Activated CD8-positive, alpha-beta memory T cell treated with anti-CD3 and anti-CD28 coated beads, Interleukin-2, amount 50 U/mL, for 1 hour (primary cell): Measurements from ENCODE around the gene SYMPK.
A peak's percentile ranks its signal among the peaks of the same experiment; 100 is the strongest.
"Not testable (repeated sequence)": the region's sequence is repeated elsewhere in the genome, so short reads cannot be mapped to it uniquely, and the experiment has no call there.

Experiments used
- DNase-seq: peaks from one replicate; pipeline ENCODE4 v3.0.0-alpha.2; 2020; ENCODE audit errors: extremely low read depth

Gene SYMPK

DNA sequence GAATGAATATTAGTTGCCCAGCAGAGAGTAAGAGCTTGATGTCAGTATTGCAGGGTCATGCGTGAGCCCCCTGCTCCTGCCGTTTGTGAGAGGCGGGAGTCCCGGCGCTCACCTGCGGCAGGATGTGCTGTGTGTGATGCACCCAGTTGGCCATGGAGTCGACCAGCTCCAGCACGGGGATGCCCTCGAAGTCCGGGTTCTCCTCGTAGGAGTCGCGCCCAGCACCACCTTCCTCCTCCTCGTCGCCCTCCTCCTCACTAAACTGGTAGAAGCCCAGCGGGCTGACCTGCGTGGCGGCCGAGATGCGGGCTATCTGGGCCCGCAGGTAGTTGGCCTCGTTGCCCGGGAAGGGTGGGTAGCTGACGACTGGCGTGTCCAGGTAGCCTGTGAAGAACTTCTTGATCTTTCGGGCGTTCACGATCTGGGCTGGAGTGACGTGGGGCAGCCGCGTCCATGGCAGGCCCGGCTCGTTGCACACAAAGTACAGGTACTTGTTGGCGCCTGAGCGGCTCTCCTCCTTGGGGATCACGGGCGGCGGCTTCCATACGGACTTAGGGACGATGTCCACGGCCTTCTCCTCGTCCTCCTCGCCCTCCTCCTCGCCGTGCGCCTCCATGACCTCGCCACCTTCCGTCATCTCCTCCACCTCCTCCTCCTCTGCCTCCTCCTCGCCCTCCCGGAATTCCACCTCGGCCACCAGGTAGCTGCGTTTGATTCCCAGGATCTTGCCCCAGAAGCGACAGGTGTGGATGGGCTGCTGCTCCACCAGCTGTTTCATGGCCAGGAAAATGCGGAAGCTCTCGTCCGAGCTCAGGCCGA is 58.6 kb downstream of the SYMPK start:
- DNase-seq, result no peak

DNA sequence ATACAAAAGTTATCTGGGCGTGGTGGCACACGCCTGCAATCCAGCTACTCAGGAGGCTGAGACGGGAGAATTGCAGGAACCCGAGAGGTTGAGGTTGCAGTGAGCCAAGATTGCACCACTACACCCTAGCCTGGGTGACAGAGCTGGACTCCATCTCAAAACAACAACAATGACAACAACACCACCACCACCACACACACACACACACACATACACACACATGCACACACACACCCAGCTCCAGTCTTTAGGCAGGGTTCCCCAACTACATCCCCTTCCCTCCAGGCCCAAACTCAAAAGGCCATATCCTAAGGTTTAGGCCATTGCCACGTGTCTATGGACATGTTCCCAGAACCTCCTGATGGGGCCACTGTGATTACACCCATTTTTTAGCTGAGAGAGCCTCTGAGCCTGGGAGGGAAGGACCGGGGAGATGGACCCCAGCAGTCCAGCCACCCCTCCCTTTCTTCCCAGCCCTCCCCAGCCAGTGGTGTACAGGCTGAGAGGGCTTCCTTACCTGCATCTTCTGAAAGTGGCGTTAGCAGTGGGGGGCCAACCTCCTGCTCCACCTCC is 61.3 kb downstream of the SYMPK start:
- DNase-seq, result no peak

DNA sequence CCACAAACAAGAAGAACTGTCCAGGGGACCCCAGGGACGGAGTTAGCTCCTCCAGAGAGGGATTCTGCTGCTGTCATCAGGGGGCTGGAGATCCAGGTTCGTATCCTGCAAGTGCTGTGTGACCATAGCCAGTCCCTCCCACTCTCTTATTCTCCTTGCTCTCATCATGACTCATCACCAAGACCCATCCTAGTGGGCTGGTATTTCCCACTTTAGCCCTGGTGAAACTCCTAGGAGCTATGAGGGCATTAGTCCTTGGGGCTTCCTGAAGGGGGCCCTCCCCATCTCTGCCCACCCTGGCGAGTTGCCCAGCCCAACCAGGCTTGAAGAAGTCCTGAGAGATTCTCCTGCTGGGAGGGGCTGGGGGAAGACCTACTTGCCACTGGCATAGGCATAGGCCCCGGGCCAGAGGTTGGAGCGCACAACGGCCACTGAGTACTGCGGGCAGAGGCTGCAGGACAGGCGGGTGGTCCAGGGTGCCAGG is 62.8 kb downstream of the SYMPK start:
- no peak for DNase-seq

DNA sequence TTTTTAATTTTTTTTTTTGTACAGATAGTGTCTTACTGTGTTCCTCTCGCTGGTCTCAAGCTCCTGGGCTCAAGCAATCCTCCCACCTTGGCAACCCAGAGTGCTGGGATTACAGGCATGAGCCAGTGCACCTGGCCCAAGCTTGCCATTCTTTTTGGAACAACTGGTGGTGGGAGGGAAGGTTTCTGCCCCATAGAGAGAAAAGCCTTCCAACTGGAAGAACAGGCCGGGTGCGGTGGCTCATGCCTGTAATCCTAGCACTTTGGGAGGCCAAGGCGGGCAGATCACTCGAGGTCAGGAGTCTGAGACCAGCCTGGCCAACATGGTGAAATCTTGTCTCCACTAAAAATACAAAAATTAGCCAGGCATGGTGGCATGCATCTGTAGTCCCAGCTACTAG is 63.4 kb downstream of the SYMPK start:
- DNase-seq, result not testable (repeated sequence)

DNA sequence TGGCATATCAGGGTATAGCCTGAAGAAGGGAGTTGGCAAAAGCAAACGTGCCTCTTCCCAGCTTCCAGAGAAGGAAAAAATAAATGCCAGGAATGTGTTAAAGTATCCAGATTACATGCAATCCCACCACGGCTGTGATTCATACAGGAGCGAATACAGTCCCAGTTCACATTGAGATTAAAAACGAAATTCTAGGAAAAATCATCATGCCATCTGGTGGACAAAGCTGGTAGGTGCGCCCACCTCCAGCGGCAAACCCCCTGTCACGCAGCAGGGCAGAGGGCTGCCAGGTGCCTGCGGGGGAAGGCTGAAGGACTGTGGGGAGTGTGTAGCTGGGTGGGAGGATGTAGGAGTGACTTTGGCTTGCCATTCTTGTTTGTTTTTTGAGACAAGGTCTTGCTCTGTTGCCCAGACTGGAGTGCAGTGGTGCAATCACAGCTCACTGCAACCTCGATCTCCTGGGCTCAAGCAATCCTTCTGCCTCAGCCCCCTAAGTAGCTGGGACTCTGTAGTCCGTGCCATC is 63.9 kb downstream of the SYMPK start:
- no peak for DNase-seq

DNA sequence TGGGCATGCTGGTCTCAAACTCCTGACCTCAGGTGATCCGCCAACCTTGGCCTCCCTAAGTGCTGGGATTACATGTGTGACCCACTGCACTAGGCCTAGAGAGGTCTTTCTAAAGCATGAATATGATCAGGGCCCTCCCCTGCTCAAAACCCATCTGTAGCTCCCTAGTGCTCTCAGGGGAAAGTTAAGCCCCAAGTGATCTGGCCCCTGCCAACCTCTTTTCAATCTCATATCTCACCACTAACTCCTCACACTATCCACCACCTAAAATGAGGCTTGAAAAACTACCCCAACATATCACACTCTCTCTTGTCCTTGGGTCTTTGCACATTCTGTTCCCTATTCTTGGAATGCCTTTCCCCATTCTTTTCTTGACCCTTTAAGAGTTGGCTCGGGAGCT is 68.3 kb downstream of the SYMPK start:
- DNase-seq, result no peak

DNA sequence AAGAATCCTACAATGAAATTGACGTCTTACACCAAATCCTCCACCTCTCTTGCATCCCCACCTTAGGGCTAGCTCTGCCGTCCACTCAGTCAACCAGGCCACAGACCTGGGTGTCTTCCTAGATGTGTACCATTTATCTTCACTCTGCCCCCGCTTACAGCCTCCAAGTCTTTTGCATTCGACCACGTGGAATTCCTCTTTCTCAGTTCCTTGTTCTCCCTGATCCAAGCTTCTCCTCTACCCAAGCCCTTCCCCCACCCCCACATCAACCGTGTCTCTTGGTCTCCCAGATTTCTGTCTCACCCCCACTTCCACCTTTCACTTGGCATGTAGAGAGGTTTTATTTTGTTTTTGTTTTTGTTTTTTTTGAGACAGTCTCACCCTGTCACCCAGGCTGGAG is 69.1 kb downstream of the SYMPK start:
- no peak for DNase-seq

DNA sequence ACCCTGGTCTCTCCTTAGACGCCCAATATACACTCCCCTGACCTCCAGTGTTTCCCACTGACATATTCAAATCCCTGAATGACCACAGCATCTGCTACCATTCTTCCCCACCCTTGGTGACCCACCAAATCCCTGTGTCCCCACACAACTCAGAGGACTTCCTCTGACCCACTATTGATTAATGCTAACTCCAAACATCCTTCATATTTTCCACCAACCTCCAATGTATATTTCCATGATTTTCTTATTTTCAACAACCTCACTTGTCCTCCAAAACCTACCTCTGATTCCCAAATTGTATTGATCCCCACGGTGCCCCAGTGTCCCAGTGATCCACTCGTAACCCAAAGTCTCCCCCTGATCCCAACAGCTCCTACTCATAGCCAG is 69.8 kb downstream of the SYMPK start:
- DNase-seq, result no peak

DNA sequence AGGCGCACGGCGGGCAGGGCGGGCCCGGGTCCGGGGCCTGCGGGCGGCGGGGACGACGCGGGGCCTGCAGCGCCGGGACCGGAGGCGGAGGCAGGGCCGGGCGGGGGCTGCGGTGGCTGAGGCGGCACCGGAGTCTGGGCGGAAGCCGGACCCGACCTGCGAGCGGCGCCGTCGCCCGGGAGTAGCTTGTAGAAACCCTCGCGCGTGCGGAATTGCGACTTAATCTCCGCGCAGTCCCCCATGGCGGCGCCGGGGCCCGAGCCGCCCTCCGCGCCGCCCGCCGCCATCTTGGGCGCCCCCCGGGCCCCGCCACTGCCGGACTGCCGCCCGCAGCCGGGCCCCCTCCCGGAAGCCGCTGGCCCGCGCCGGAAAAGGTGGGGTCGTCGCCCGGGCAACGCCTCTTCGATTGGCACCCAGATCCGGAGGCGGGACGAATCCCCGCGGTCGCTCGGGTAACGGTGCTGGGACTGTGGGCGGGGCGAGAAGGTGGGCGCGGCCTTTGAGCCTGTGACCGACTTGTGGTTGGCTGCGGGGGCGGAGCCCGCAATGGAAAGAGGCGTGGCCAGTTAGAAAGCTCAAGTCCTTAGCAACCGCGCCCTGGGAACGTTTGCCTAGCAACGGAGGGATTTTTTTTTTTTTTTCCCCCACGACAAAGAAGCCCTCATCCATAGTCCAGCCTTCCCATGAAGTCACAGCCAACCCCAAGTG is 70.3 kb downstream of the SYMPK start, which contains the start of gene DMWD:
TSS of gene DMWD (minus strand) at position 376 of the 708 bp plus-strand sequence. CDS start at position 287, 89 bp downstream.
- DNase-seq, result peak; percentile 98

DNA sequence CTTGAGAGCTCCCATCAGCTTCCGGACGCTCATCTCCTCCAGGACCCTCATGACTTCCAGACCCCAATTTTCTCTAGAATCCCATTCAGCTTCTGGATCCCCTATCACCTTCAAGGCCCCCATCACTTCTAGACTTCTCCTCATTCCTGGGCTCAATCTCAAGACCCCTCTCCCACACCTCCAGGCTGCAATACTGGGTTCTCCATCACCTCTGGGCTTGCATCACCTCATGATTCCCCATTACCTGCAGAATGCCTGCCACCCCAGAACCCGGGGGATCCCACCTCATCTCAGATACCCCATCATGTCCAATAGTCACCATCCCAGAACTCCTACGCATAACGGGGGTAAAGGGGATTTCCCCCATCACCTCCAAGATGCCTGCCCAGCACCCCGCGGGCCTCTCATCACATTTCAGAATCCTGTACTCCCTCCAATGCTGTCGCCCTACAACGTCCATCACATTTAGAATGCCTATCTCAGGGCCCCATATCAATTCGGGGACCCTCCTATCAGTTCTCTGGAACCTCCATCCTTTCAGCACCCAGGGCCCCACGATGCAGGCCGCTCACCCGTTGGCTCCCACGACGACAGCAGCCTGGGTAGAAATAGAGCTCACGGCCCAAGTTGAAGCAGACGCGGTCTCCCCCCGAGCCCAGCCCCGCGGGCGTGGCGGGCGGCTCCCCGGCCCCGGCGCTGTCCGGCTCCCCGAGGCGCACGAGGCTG is 71.0 kb downstream of the SYMPK start:
- DNase-seq, result no peak

DNA sequence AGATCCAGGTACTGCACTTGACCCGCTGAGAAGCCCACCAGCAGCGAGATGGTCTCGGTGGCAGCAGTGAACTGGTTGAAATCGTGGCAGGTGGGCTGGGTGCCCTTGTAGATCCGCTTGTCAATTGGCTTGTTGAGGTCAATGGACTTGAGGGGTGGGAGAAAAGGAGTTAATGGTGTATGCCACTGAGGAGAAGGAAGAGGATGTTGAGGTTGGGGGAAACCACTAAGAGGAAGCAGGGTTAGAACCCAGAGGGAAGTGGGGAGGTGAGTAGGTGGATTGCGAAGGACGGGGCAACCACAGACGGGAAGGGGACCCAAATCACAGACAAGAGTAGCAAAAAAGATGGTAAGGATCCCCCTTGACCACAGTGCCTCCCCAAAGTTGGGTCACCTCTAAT is 72.0 kb downstream of the SYMPK start:
- no peak for DNase-seq

DNA sequence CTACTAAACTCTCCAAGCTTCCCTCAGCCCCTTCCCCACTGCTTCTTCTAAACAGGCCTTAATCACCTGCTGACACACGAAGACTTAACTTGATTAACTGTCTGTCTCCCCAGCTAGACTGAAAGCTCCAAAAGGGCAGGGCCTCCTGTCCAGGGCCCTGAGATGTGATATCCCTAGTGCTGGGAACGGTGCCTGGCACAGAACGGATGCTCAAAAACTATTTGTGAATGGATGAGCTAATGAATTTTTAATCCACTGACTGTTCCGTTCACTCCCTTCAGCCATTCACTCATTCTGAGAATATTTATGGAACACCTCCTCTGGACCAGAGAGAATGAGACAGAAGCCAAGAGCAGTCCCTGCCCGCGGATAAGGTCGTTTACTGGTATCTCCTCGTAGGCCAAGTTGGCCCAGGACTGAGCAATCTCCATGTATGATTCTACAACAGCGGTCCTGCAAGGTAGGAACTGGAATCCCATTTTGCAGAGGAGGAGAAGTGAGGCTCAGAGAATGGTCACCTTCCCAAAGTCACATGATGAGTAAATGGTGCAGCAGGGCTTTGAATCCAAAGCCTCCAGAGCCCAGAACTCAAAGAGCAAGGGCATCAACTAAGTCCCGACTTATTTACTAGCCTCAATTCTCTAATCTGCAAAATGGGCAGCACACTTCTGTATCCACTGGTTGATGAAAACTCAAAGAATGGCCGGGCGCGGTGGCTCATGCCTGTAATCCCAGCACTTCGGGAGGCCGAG is 73.7 kb downstream of the SYMPK start:
- no peak for DNase-seq

DNA sequence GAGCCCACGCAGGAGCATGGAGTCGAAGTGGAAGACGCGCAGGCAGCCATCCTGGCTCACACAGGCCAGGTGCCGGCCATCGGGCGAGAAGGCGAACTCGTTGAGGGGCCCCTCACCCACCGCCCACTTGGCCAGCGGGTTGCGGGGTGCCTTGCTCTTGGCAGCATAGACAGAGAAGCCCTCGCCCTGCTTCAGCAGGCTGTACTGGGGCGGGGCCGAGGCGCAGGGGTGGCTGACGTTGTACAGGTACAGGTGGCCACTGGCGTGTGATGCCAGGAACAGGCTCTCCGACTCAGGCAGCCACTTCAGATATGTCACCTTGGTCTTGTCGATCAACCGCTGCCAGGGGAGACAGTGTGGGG is 76.4 kb downstream of the SYMPK start:
- DNase-seq, result no peak

DNA sequence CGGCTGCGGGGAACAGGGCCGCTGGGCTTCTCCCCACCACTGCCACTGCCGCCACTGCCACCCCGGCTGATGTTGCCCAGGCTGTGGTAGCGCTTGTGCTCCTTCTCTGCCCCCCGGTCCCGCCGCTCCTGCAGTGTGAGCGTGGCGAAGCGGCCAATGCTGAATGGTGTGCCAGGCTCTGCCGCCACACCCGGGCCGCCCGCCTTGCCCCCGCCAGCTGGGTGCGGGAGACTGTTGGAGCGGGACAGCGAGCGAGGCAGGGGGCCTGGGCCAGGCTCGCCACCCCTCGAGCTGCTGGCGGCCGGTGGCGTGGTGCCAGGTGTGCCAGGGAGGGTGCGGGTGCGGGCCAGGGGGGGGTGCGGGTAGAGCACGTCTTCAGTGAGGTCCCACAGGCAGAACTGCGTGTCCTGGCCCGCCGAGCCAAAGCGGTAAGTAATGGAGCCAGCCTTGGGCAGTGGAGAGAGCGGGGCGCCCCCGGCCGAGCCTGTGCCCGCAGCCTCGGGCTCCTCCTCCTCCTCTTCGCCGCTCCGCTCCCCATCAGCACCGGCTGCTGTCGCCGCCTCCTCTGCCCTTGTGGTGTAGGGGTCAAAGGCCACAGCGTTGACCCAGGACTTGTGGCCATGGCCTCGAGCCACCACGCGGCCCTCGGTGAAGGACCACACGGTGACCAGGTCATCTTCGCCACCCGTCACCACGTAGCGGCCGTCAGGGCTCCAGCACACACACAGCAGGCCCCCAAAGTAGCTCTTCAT is 77.0 kb downstream of the SYMPK start:
- DNase-seq, result no peak

DNA sequence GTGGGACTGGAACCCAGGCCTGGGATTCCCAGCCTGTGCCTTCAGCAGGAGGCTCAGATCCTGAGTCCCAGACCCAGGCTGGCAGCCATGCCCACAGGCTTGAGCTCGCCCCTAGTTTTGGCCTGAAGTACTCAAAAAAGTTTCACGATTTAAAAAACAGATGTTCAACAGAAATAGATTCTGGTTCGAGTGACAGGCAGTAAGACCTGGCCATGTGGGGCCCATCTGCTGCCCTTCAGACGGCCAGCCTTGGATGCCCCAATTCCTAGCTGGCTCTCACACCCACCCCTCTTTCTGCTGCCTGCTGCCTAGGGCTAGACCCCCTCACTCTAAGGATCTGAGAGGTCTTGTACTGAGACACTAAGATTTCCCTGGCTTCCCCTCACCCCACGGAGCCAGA is 77.8 kb downstream of the SYMPK start:
- no peak for DNase-seq

DNA sequence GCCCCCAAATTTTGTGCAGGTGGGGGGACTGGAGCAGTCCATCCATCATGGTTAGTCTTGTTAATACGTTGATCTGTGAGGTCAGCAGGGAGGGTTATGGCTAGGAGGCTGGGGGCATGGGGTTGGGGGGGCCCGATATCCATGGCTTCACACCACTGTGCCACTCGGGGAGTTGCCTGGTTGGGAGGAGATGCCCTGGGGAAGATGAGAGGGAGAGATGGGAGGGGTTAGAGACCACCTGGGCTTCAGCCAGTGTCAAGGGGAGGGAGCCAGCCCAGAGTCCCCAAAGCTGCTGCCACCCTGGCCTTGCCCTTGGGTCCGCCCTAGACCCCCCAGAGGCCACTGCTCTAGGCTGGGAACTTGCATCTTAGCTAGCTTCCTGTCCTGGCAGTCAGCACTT is 78.9 kb downstream of the SYMPK start:
- no peak for DNase-seq

DNA sequence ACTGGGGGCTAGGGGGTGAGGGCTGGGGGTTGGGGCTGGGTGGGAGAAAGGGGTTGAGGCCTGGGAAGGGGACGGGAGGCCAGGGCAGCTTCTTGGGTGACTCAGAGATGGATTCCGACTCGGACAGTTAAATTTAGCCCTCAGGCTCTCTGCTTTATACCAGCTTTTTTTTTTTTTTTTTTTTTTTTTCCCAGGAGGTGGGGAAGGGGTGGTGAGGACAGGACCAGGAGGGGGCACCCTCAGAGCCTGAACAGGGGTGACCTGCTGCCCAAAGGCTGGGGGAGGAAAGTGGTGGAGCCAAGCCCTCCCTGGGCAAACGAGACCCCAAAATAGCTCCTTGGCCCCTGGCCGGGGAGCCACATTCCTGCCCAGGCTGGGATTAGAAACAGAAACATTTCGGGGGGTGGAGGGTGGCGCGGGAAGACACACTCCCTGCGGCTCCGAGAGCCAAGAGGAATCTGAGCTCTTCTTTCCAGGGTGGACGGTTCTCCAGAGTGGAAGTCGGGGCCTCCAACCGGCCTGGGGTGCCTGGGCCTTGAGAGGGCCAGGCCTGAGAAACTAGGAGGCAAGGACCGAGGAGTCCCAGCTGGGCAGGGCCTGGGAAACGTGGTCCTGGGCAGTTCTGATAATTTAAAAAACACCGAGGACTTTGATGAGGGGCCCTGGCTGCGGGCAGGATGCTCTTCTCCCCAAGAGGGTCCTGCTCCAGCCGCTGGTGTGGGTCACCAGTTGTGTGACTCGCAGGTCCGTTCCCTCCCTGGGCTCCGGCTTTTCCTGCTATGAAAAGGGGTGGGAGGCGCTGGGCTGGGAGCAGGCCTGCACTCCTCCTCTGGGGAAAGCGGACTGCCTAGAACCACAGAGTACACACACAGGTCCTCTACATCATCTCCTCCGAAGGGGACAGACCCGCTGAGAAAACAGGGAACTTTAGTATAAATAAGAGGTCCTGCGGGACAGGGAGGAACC is 79.8 kb downstream of the SYMPK start:
- DNase-seq, result no peak

DNA sequence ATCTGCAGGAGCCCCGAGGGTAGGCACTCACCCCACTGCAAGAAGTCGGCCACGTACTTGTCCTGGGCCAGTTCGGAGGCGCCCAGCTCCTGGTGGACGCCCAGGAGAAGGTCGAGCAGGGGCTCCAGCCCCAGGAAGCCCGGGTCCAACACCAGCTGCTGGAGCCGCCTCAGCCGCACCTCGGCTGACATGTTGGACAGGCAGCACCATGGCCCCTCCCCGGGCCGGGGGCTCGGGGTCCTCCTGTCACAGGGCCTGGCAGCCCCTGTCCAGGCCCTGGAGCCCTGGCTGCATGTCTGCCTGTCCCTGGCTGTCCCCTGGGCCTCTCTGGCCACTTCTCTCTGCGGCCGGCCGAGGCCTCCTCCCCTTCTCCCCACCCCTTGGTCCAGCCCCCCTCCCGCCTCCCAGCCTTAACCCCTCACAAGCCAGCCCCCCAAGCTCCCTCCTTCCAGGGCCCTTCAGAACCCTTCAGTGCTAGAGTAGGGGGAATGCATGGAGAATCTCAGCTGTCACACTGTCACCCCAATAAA is 80.7 kb downstream of the SYMPK start, which contains the start of gene DMPK:
TSS of gene DMPK (minus strand) at position 329 of the 530 bp plus-strand sequence. CDS start at position 191, 138 bp downstream.
- no peak for DNase-seq
